GM04503 (cell line): ENCODE data around the gene SGF29.
"Not testable (repeated sequence)": the region's sequence is repeated elsewhere in the genome, so short reads cannot be mapped to it uniquely, and the experiment has no call there.

ENCODE experiments used
- DNase-seq: peaks from one replicate; pipeline ENCODE4 v3.0.0-alpha.2; 2012; ENCODE audit warnings: low read depth

Gene SGF29

GRCh38 chr16:28596115-28596630 lies 42.5 kb downstream of the SGF29 start:
- DNase-seq, result no peak

GRCh38 chr16:28596840-28597691 lies 43.3 kb downstream of the SGF29 start, which contains the start of gene SULT1A2:
Gene SULT1A2 (minus strand): TSS chr16:28597050. CDS start chr16:28595930, 1,120 bp downstream.
- no peak for DNase-seq

- no peak for DNase-seq
Observed at GRCh38 chr16:28597692-28598261, 44.1 kb downstream of the SGF29 start.

- DNase-seq, result not testable (repeated sequence)
Observed at GRCh38 chr16:28599377-28600285, 45.9 kb downstream of the SGF29 start.

GRCh38 chr16:28600965-28601364 lies 47.2 kb downstream of the SGF29 start:
- DNase-seq, result not testable (repeated sequence)

- not testable (repeated sequence) for DNase-seq
Observed at GRCh38 chr16:28601589-28601988, 47.9 kb downstream of the SGF29 start.

- not testable (repeated sequence) for DNase-seq
Observed at GRCh38 chr16:28602062-28602461, 48.3 kb downstream of the SGF29 start.

- DNase-seq, result no peak
Observed at GRCh38 chr16:28602529-28602928, 48.8 kb downstream of the SGF29 start.

- DNase-seq, result no peak
Observed at GRCh38 chr16:28603381-28604185, 49.9 kb downstream of the SGF29 start.

GRCh38 chr16:28604186-28604565 lies 50.5 kb downstream of the SGF29 start:
- DNase-seq, result no peak

GRCh38 chr16:28606291-28607115 lies 52.8 kb downstream of the SGF29 start:
- no peak for DNase-seq

GRCh38 chr16:28607116-28607623 lies 53.5 kb downstream of the SGF29 start:
- no peak for DNase-seq

GRCh38 chr16:28607681-28608495 lies 54.2 kb downstream of the SGF29 start:
- DNase-seq, result not testable (repeated sequence)

- not testable (repeated sequence) for DNase-seq
Observed at GRCh38 chr16:28608496-28608808, 54.7 kb downstream of the SGF29 start.

GRCh38 chr16:28608867-28609596 lies 55.3 kb downstream of the SGF29 start:
- DNase-seq, result not testable (repeated sequence)

GRCh38 chr16:28609631-28610594 lies 56.2 kb downstream of the SGF29 start, which contains the start of gene SULT1A1:
Gene SULT1A1 (minus strand): TSS chr16:28610044. CDS start chr16:28608855, 1,189 bp downstream.
- DNase-seq, result no peak

GRCh38 chr16:28610595-28611191 lies 57.0 kb downstream of the SGF29 start:
- no peak for DNase-seq
